K562 (cell line): Measurements from ENCODE around the gene NMT1. TPM values are rescaled to one million over a fixed set of nuclear protein-coding genes. Genes with fewer than 3 reads are reported as not detected.

ENCODE experiments used
- CTBP1 ChIP-seq: fragments of 450-650 bp; IDR thresholded peaks from 2 replicates; pipeline ENCODE4 v1.6.1; 2016; ENCODE audit warnings: borderline replicate concordance
- KDM4B ChIP-seq, 2 experiments: fragments of 450-650 bp in 1 of 2; sonication (generic) in 1 of 2; IDR thresholded peaks; 2 replicates each; pipeline ENCODE4 v1.6.1; 2016 to 2017; ENCODE audit warnings: borderline replicate concordance in 2 of 2, antibody characterized with exemption in 1 of 2, low read depth in 1 of 2, mild to moderate bottlenecking in 1 of 2
- KHSRP ChIP-seq: fragments of 450-650 bp; IDR thresholded peaks from 2 replicates; pipeline ENCODE4 v1.6.1; 2017
- MED1 ChIP-seq: sonication (generic); formaldehyde crosslinking; IDR thresholded peaks from 2 replicates; pipeline ENCODE4 v1.8.1; 2023; ENCODE audit warnings: missing genetic modification reagents, borderline replicate concordance
- MTA1 ChIP-seq: fragments of 450-650 bp; IDR thresholded peaks from 2 replicates; pipeline ENCODE4 v1.6.1; 2017; ENCODE audit warnings: borderline replicate concordance
- NUFIP1 ChIP-seq: fragments of 450-650 bp; IDR thresholded peaks from 2 replicates; pipeline ENCODE4 v1.6.1; 2018; ENCODE audit not compliant: partially characterized antibody
- POU5F1 ChIP-seq: fragments of 150-350 bp; IDR thresholded peaks from 2 replicates; pipeline ENCODE4 v1.6.1; 2014; ENCODE audit warnings: borderline replicate concordance, low read length, low read depth, mild to moderate bottlenecking; ENCODE audit not compliant: partially characterized antibody
- RFX7 ChIP-seq: fragments of 250-450 bp; sonication (Bioruptor Pico); IDR thresholded peaks from 2 replicates; pipeline ENCODE4 v1.5.1; 2021; ENCODE audit warnings: mild to moderate bottlenecking
- RHOXF2B ChIP-seq: fragments of 250-450 bp; sonication (Bioruptor Pico); conservative IDR thresholded peaks from 2 replicates; pipeline ENCODE4 v1.5.1; 2021
- SMAD3 ChIP-seq: fragments of 450-650 bp; formaldehyde crosslinking; conservative IDR thresholded peaks from 2 replicates; pipeline ENCODE4 v1.4.0; 2020; ENCODE audit warnings: mild to moderate bottlenecking
- SMARCC2 ChIP-seq: fragments of 450-650 bp; IDR thresholded peaks from 2 replicates; pipeline ENCODE4 v1.6.1; 2017; ENCODE audit warnings: antibody characterized with exemption, moderate library complexity, mild to moderate bottlenecking, low read depth
- TCF3 ChIP-seq: sonication (generic); formaldehyde crosslinking; IDR thresholded peaks from 2 replicates; pipeline ENCODE4 v1.4.0; 2020; ENCODE audit warnings: mild to moderate bottlenecking, missing genetic modification reagents
- TFAM ChIP-seq: fragments of 250-450 bp; sonication (Bioruptor Pico); conservative IDR thresholded peaks from 2 replicates; pipeline ENCODE4 v1.5.0; 2021; ENCODE audit warnings: mild to moderate bottlenecking, moderate library complexity
- TGIF2 ChIP-seq: sonication (generic); formaldehyde crosslinking; IDR thresholded peaks from 2 replicates; pipeline ENCODE4 v1.8.1; 2022; ENCODE audit warnings: mild to moderate bottlenecking, missing genetic modification reagents, moderate library complexity
- WHSC1 ChIP-seq: IDR thresholded peaks from one replicate; pipeline ENCODE4 v1.6.1; 2012; ENCODE audit warnings: low read length, control low read depth, inconsistent platforms
- XRCC3 ChIP-seq: fragments of 450-650 bp; IDR thresholded peaks from 2 replicates; pipeline ENCODE4 v1.6.1; 2017; ENCODE audit warnings: mild to moderate bottlenecking, moderate library complexity
- polyA plus RNA-seq, 8 experiments: library from polyadenylated mRNA; depleted of rRNA in 4 of 8; stranded (reverse) in 5 of 8; unstranded in 3 of 8; fragments of >200 nt; fragmentation: Nextera tagmentation in 2 of 8; fragmentation: Illumina TruSeq in 1 of 8; extraction: Ambion mirVana in 2 of 8; extraction: Trizol in 1 of 8; gene quantifications; 2 replicates each; pipeline versions ENCODE4 v1.2.1 to v1.2.3, GENCODE V29; 2011 to 2014; ENCODE audit warnings: inconsistent platforms in 1 of 8, missing spikeins in 1 of 8
- total RNA-seq, 7 experiments: library from RNA; depleted of rRNA in 6 of 7; stranded (reverse); fragments of >200 nt in 6 of 7; fragmentation: Illumina TruSeq in 2 of 7; extraction: Trizol in 2 of 7; gene quantifications; 2 replicates each; pipeline versions ENCODE4 v1.2.1 to v1.2.3, GENCODE V29; 2011 to 2021; ENCODE audit warnings: low replicate concordance in 1 of 7
- TF ChIP-seq, protein P1 (sequence below): fragments of 450-650 bp; IDR thresholded peaks from 2 replicates; pipeline ENCODE4 v1.6.1; 2016; ENCODE audit warnings: missing biosample characterization, missing genetic modification characterization
- TF ChIP-seq, protein P2 (sequence below): fragments of 150-350 bp; conservative IDR thresholded peaks from 2 replicates; pipeline ENCODE4 v1.6.1; 2014; ENCODE audit warnings: low read length
- TF ChIP-seq, protein P3 (sequence below): fragments of 250-450 bp; sonication (Bioruptor Pico); IDR thresholded peaks from 2 replicates; pipeline ENCODE4 v1.8.0; 2021; ENCODE audit warnings: moderate library complexity, mild to moderate bottlenecking, inconsistent platforms
- TF ChIP-seq, protein P4 (sequence below): fragments of 450-650 bp; IDR thresholded peaks from 2 replicates; pipeline ENCODE4 v1.7.1; 2018; ENCODE audit warnings: mild to moderate bottlenecking, low read depth; ENCODE audit not compliant: partially characterized antibody

The NMT1 gene
- total and polyA plus RNA-seq, 9 of the 15 experiments (the other 6 are each of a cell fraction or from before 2014, with no cell fraction given), result 86.7 to 569 (median 213) TPM

DNA sequence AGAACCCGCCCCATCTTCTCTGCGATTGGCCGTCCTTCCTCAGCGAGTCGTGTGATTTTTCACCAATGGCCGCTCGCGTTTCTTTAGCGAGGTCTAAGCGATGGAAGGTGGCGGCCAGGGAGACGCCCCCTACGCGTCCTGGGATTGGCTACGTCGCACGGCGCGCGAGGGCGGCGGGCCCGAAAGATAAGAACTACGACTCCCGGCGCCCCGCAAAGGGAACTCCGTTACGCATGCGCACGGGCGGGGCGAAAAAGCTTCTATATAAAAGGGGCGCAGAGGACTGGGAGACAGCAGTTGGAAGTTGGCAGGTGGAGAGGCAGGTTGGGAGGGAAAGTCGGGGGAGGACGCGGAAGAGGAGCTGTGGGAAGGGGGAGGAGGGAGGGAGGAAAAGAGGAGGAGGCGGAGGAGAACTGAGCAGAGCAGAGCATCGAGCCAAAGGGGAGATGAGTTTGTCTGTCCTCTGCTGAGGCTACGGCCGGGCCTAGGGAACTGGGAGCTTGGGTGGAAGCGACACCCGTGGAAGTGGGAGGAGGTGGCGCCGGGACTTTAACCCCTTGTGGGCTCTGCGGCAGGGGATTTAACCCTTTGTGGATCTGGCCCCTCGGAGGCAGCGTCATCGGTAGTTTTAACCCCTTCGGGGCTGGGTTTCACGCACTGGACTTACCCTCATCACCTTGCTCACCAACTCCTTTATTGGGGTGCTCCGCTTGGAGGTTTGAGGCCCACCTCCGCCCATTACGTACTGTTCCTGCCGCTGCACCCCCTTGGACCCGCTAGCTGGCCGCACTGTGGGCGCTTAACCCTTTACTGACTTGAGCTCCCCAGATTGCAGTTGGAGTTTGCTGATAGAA lies 87.3 kb downstream of the NMT1 start, which contains the start of gene HEXIM1 (continued):
- TF ChIP-seq MED1 (CRISPR knock-in tag) (no peak), KDM4B (IDR thresholded peaks at IDR 0.05; ENCODE audit: borderline replicate concordance in 2 of 2, low read depth in 1 of 2) (0 out of 4 replicates have a peak, but pooled peaks of 1 of the 2 experiments have one; percentile 84), TGIF2 (CRISPR knock-in tag) (peak; percentile 70; the same call in 1 of the 2 replicates), TFAM (CRISPR knock-in tag) (no peak), CTBP1 (peak; percentile 83), NUFIP1 (no peak), WHSC1 (no peak), RFX7 (peak; percentile 95), MTA1 (peak; percentile 95), RHOXF2B (CRISPR knock-in tag) (peak; percentile 77; the same call in 1 of the 2 replicates), KHSRP (peak; percentile 35; the same call in 1 of the 2 replicates), SMARCC2 (no peak; the same call in 1 of the 2 replicates), SMAD3 (peak; percentile 92), POU5F1 (peak; percentile 49), TCF3 (0 out of 2 replicates have a peak, but pooled peaks have one; percentile 18), XRCC3 (no peak)
- TF ChIP-seq, protein P1, sequence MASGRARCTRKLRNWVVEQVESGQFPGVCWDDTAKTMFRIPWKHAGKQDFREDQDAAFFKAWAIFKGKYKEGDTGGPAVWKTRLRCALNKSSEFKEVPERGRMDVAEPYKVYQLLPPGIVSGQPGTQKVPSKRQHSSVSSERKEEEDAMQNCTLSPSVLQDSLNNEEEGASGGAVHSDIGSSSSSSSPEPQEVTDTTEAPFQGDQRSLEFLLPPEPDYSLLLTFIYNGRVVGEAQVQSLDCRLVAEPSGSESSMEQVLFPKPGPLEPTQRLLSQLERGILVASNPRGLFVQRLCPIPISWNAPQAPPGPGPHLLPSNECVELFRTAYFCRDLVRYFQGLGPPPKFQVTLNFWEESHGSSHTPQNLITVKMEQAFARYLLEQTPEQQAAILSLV (tag), result no peak
- TF ChIP-seq, protein P2, sequence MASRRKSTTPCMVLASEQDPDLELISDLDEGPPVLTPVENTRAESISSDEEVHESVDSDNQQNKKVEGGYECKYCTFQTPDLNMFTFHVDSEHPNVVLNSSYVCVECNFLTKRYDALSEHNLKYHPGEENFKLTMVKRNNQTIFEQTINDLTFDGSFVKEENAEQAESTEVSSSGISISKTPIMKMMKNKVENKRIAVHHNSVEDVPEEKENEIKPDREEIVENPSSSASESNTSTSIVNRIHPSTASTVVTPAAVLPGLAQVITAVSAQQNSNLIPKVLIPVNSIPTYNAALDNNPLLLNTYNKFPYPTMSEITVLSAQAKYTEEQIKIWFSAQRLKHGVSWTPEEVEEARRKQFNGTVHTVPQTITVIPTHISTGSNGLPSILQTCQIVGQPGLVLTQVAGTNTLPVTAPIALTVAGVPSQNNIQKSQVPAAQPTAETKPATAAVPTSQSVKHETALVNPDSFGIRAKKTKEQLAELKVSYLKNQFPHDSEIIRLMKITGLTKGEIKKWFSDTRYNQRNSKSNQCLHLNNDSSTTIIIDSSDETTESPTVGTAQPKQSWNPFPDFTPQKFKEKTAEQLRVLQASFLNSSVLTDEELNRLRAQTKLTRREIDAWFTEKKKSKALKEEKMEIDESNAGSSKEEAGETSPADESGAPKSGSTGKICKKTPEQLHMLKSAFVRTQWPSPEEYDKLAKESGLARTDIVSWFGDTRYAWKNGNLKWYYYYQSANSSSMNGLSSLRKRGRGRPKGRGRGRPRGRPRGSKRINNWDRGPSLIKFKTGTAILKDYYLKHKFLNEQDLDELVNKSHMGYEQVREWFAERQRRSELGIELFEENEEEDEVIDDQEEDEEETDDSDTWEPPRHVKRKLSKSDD, result 0 out of 2 replicates have a peak, but pooled peaks have one; percentile 20
- TF ChIP-seq, protein P3, sequence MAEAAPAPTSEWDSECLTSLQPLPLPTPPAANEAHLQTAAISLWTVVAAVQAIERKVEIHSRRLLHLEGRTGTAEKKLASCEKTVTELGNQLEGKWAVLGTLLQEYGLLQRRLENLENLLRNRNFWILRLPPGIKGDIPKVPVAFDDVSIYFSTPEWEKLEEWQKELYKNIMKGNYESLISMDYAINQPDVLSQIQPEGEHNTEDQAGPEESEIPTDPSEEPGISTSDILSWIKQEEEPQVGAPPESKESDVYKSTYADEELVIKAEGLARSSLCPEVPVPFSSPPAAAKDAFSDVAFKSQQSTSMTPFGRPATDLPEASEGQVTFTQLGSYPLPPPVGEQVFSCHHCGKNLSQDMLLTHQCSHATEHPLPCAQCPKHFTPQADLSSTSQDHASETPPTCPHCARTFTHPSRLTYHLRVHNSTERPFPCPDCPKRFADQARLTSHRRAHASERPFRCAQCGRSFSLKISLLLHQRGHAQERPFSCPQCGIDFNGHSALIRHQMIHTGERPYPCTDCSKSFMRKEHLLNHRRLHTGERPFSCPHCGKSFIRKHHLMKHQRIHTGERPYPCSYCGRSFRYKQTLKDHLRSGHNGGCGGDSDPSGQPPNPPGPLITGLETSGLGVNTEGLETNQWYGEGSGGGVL, result no peak
- TF ChIP-seq, protein P4, sequence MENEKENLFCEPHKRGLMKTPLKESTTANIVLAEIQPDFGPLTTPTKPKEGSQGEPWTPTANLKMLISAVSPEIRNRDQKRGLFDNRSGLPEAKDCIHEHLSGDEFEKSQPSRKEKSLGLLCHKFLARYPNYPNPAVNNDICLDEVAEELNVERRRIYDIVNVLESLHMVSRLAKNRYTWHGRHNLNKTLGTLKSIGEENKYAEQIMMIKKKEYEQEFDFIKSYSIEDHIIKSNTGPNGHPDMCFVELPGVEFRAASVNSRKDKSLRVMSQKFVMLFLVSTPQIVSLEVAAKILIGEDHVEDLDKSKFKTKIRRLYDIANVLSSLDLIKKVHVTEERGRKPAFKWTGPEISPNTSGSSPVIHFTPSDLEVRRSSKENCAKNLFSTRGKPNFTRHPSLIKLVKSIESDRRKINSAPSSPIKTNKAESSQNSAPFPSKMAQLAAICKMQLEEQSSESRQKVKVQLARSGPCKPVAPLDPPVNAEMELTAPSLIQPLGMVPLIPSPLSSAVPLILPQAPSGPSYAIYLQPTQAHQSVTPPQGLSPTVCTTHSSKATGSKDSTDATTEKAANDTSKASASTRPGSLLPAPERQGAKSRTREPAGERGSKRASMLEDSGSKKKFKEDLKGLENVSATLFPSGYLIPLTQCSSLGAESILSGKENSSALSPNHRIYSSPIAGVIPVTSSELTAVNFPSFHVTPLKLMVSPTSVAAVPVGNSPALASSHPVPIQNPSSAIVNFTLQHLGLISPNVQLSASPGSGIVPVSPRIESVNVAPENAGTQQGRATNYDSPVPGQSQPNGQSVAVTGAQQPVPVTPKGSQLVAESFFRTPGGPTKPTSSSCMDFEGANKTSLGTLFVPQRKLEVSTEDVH, result peak; percentile 82
